ENCODE data around the gene TOX3. TPM values are rescaled to one million over a fixed set of nuclear protein-coding genes. Genes with fewer than 3 reads are reported as not detected.

TOX3 gene
- polyA plus RNA-seq, 1 donor from 2014 or later = 2.3 TPM

GRCh38 chr16:52515068-52515671, 31.8 kb downstream of the TOX3 start (continued):
- TF ChIP-seq CTCF (IDR thresholded peaks at IDR 0.05; ENCODE audit: poor library complexity, severe bottlenecking) = no peak

GRCh38 chr16:52512297-52512987, 34.5 kb downstream of the TOX3 start:
- TF ChIP-seq MXI1 (conservative IDR thresholded peaks at IDR 0.05; ENCODE audit: poor library complexity, severe bottlenecking) = no peak
- no peak for TF ChIP-seq SMC3 (conservative IDR thresholded peaks at IDR 0.05; ENCODE audit: poor library complexity)
- TF ChIP-seq REST (IDR thresholded peaks at IDR 0.05; ENCODE audit: borderline replicate concordance) = no peak
- Histone ChIP-seq H2AFZ (ENCODE audit: low read depth, low read length) (no peak overlapping the region), H3K4me2 (ENCODE audit: low read length) (no peak overlapping the region), H3F3A (ENCODE audit: insufficient read depth, low read length, poor library complexity, severe bottlenecking) (no peaks in the 10 kb centered on the region), H3K9ac (ENCODE audit: low read length) (no peak overlapping the region), H3K4me3 (ENCODE audit: low read length) (no peak overlapping the region), H3K79me2 (replicated peaks; ENCODE audit: insufficient read depth, low read length) (peaks cover 86% of the 10 kb centered on the region), H4K20me1 (ENCODE audit: insufficient read depth) (no peaks in the 10 kb centered on the region), H3K9me2 (ENCODE audit: insufficient read depth, low read length) (no peaks in the 10 kb centered on the region), H3K27ac (ENCODE audit: low read length) (no peak overlapping the region), H3K9me3 (ENCODE audit: low read length) (no peaks in the 10 kb centered on the region), H3K36me3 (ENCODE audit: insufficient read depth, low read length) (no peaks in the 10 kb centered on the region), H3K27me3 (ENCODE audit: insufficient read depth, low read depth, low read length) (no peaks in the 10 kb centered on the region)

GRCh38 chr16:52501746-52502145, 45.2 kb downstream of the TOX3 start:
- Histone ChIP-seq H3F3A (ENCODE audit: insufficient read depth, low read length, poor library complexity, severe bottlenecking) (no peaks in the 10 kb centered on the region), H3K4me3 (ENCODE audit: low read length) (no peak overlapping the region), H3K9ac (ENCODE audit: low read length) (no peak overlapping the region), H3K27me3 (ENCODE audit: insufficient read depth, low read depth, low read length) (no peaks in the 10 kb centered on the region), H3K9me3 (ENCODE audit: low read length) (no peaks in the 10 kb centered on the region), H3K27ac (ENCODE audit: low read length) (no peak overlapping the region), H3K79me2 (replicated peaks; ENCODE audit: insufficient read depth, low read length) (peaks cover 90% of the 10 kb centered on the region), H2AFZ (ENCODE audit: low read depth, low read length) (no peak overlapping the region), H3K9me2 (ENCODE audit: insufficient read depth, low read length) (no peaks in the 10 kb centered on the region), H3K4me2 (ENCODE audit: low read length) (no peak overlapping the region), H3K36me3 (ENCODE audit: insufficient read depth, low read length) (no peaks in the 10 kb centered on the region), H4K20me1 (ENCODE audit: insufficient read depth) (no peaks in the 10 kb centered on the region)
- TF ChIP-seq TAF1 (IDR thresholded peaks at IDR 0.05; ENCODE audit: low read depth) = no peak
- no peak for TF ChIP-seq SMC3 (conservative IDR thresholded peaks at IDR 0.05; ENCODE audit: poor library complexity)
- TF ChIP-seq RAD21 (conservative IDR thresholded peaks at IDR 0.05) = no peak
- no peak for TF ChIP-seq EZH2 (IDR thresholded peaks at IDR 0.05; ENCODE audit: borderline replicate concordance, insufficient read depth, low read length, poor library complexity, severe bottlenecking)
- no peak for TF ChIP-seq REST (IDR thresholded peaks at IDR 0.05; ENCODE audit: borderline replicate concordance)
- no peak for TF ChIP-seq POLR2AphosphoS5 (IDR thresholded peaks at IDR 0.05)
- no peak for TF ChIP-seq CTCF (IDR thresholded peaks at IDR 0.05; ENCODE audit: poor library complexity, severe bottlenecking)
